ENCODE data around the gene RNU2-63P. TPM values are rescaled to one million over a fixed set of nuclear protein-coding genes. Genes with fewer than 3 reads are reported as not detected.

RNU2-63P gene
- total RNA-seq, 1 donor from 2014 or later, result 4.9 TPM

DNA sequence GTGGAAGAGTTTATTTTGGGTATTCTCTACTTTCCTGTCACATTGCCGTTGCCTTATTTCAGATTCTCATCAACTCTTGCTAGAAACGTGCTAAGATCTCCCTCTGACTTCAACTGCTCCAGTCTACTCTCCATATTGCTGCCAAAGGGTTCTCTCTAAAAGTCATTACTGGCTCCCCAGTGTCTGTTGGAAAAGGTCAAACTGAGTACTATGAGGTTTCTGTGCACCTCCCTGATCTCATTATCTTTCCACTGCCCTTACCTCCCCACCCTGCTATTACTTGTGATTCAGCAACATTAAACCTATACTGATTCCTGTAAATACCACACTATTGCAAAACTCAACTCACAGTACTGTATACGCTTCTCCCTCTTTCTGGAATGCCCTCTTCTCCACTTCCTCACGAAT lies 41.1 kb upstream of the RNU2-63P start:
- H3K36me3 Mint-ChIP-seq, result no peaks in the 10 kb centered on the region
- H3K4me1 Mint-ChIP-seq (ENCODE audit: unreplicated experiment), result peaks cover 36% of the 10 kb centered on the region
- H3K9me3 Mint-ChIP-seq, result no peaks in the 10 kb centered on the region
- H3K27me3 Mint-ChIP-seq, result no peaks in the 10 kb centered on the region
- TF ChIP-seq, protein P1, sequence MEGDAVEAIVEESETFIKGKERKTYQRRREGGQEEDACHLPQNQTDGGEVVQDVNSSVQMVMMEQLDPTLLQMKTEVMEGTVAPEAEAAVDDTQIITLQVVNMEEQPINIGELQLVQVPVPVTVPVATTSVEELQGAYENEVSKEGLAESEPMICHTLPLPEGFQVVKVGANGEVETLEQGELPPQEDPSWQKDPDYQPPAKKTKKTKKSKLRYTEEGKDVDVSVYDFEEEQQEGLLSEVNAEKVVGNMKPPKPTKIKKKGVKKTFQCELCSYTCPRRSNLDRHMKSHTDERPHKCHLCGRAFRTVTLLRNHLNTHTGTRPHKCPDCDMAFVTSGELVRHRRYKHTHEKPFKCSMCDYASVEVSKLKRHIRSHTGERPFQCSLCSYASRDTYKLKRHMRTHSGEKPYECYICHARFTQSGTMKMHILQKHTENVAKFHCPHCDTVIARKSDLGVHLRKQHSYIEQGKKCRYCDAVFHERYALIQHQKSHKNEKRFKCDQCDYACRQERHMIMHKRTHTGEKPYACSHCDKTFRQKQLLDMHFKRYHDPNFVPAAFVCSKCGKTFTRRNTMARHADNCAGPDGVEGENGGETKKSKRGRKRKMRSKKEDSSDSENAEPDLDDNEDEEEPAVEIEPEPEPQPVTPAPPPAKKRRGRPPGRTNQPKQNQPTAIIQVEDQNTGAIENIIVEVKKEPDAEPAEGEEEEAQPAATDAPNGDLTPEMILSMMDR (conservative IDR thresholded peaks at IDR 0.05), result no peak
- H3K27ac Mint-ChIP-seq, result peak overlapping the region; percentile 94
- DNase-seq (ENCODE audit: extremely low spot score, unreplicated experiment), result no peak
- peak overlapping the region; percentile 98 for H3K4me3 Mint-ChIP-seq

DNA sequence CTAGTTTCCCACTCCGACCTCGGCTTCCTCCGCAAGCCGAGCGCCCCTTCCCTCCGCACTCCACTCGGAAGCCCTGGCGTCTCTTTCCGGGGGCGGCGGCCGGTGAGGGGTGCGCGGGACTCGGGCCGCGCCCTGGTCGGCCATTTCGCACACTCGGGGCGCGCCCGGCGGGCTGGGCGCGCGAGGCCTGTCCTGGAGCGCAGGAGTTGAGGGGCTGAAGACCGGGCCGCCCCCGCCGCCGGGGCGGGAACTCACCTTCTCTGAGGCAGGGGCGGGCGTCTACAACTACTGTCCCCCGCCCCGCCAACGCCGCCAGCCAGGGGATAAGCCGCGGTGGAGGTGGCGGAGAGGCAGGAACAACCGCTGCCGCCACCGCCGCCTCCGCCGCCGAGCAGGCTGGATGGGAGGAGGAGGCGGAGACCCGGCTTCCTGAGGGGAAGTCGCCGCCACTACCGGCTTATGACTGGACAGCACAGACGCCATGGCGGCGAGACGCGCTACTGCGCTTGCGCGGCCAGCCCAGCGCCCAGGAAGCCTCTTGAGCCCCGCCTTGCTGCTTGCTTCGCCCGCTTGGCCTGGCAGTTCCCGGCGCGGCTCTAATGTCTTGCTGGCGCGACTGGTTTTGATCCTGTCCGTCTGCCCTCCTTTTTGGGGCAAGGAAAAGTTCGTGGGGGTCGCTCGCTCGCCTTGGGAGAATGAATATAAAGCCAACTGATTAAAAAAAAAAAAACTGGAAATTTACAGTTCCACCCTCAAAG lies 39.2 kb upstream of the RNU2-63P start, which contains the start of gene KRCC1:
Gene KRCC1, minus strand, starts transcription at position 413 of the 758 bp plus-strand sequence. CDS start 27,220 bp downstream, outside the sequence.
- H3K27ac Mint-ChIP-seq, result peak within 1 kb of the TSS; percentile 97
- H3K27me3 Mint-ChIP-seq, result no peaks in the 10 kb centered on the region
- peaks cover 36% of the 10 kb centered on the region for H3K4me1 Mint-ChIP-seq (ENCODE audit: unreplicated experiment)
- H3K9me3 Mint-ChIP-seq, result no peaks in the 10 kb centered on the region
- TF ChIP-seq, protein P1 (conservative IDR thresholded peaks at IDR 0.05), result no peak
- H3K36me3 Mint-ChIP-seq, result no peaks in the 10 kb centered on the region
- peak; percentile 96 for DNase-seq (ENCODE audit: extremely low spot score, unreplicated experiment)
- H3K4me3 Mint-ChIP-seq, result peak within 1 kb of the TSS; percentile 98

DNA sequence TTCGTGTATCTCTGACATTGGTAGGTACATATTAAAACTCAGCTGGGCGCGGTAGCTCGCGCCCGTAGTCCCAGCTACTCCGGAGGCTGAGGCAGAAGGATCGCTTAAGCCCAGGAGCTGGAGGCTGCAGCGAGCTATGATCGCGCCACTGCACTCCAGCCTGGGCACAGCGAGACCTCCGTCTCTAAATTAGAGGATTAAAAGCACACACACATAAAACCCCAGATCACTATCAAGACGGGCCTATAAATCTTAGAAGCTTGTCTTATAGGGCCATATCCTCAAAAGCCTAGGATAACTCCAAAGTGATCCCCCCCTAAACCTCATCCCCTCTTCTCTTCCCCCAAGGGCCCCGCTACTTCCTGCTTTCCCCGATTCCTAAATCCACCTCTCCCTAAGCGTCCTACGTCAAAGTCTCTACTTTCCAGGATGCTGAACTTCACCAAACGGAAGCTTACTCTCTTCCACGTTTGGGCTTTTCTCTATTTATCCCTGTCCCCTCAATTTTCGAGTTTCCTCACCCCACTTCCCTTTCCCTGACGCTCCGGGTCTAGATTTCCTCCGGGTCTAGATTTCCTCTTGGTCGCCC lies 38.5 kb upstream of the RNU2-63P start:
- DNase-seq (ENCODE audit: extremely low spot score, unreplicated experiment), result no peak
- H3K9me3 Mint-ChIP-seq, result no peaks in the 10 kb centered on the region
- peak overlapping the region; percentile 98 for H3K4me3 Mint-ChIP-seq
- TF ChIP-seq, protein P1 (conservative IDR thresholded peaks at IDR 0.05), result no peak
- H3K27me3 Mint-ChIP-seq, result no peaks in the 10 kb centered on the region
- H3K36me3 Mint-ChIP-seq, result no peaks in the 10 kb centered on the region
- H3K27ac Mint-ChIP-seq, result peak overlapping the region; percentile 97
- peaks cover 36% of the 10 kb centered on the region for H3K4me1 Mint-ChIP-seq (ENCODE audit: unreplicated experiment)

DNA sequence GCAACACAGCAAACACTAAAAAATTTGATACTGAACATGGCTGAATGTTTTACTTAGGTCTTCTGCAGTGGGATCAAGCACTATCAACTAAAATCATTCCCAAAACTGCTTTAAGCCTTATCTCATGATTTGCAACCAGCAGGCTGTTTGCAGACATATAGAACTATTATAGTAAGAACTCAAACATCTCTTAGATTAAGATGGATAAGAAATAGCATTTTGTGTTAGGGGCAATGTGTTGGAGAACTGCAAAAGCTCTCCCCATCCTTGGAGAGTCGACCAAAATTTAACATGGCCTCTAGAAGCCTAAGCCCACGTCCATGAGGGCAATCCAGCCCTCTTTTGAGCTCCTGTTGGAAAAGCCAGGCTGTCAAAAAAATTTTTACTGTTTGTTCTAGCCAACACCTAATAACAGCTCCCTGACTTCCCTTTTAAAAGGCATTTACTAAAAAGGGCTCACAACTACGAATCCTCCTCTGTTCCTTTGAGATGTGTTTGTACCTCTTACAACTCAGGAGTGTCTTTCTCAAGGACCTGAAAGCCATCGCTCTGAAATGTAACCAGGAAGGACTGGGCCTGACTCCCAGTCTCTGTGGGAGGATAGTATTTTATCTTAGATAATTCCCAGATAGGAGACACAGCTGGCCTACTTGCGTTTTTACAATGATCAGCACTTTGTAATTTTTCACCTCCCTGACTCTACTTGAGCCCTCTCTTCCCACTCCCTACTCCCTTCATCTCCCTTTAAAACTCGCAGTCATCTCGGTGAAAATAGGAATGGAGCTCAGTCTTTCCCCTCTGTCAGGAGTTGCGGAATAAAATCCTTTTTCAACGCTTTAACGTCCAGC lies 37.8 kb upstream of the RNU2-63P start:
- Mint-ChIP-seq H3K4me1 (ENCODE audit: unreplicated experiment) (peaks cover 36% of the 10 kb centered on the region), H3K27ac (peak overlapping the region; percentile 97), H3K27me3 (no peaks in the 10 kb centered on the region), H3K36me3 (no peaks in the 10 kb centered on the region), H3K4me3 (peak overlapping the region; percentile 98), H3K9me3 (no peaks in the 10 kb centered on the region)
- TF ChIP-seq, protein P1 (conservative IDR thresholded peaks at IDR 0.05), result no peak
- no peak for DNase-seq (ENCODE audit: extremely low spot score, unreplicated experiment)

DNA sequence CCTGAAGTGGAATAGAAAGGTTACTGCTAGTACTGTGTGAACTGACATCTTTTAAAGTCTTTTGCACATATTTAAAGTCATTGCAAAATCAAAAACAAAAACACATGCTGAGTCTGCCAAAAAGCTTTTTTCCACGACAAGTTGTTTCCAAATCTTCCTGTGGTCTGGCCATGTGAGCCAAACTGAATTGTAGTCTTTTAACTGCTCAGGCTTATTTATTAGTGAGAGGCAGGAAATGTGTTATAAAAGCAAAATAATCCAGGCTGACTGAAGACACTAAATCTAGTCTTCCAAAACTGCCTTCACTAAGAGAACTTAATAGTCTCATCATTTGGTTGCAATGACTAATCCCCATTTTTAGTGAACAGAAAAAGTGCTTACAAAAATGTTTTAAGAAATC lies 36.9 kb upstream of the RNU2-63P start:
- H3K27ac Mint-ChIP-seq, result no peak overlapping the region
- H3K4me1 Mint-ChIP-seq (ENCODE audit: unreplicated experiment), result peaks cover 40% of the 10 kb centered on the region
- H3K27me3 Mint-ChIP-seq, result no peaks in the 10 kb centered on the region
- H3K9me3 Mint-ChIP-seq, result no peaks in the 10 kb centered on the region
- TF ChIP-seq, protein P1 (conservative IDR thresholded peaks at IDR 0.05), result no peak
- H3K4me3 Mint-ChIP-seq, result peak overlapping the region; percentile 1
- DNase-seq (ENCODE audit: extremely low spot score, unreplicated experiment), result no peak
- peaks cover 6% of the 10 kb centered on the region for H3K36me3 Mint-ChIP-seq
